Glomerular endothelial cell (primary cell): Measurements from ENCODE around the gene MPDZ. TPM values are rescaled to one million over a fixed set of nuclear protein-coding genes. Genes with fewer than 3 reads are reported as not detected.
"Not testable (repeated sequence)": the region's sequence is repeated elsewhere in the genome, so short reads cannot be mapped to it uniquely, and the experiment has no call there.

Source experiments
- DNase-seq: peaks from one replicate; pipeline ENCODE4 v3.0.0-alpha.2; 2011; ENCODE audit warnings: low read depth, low spot score; ENCODE audit errors: extremely low read depth
- total RNA-seq: library from RNA; depleted of rRNA; stranded (reverse); fragments of >200 nt; gene quantifications from 2 replicates; pipeline ENCODE4 v1.2.3, GENCODE V29; 2015

Gene MPDZ
- total RNA-seq, 1 donor from 2014 or later, result 50.1 TPM

DNA sequence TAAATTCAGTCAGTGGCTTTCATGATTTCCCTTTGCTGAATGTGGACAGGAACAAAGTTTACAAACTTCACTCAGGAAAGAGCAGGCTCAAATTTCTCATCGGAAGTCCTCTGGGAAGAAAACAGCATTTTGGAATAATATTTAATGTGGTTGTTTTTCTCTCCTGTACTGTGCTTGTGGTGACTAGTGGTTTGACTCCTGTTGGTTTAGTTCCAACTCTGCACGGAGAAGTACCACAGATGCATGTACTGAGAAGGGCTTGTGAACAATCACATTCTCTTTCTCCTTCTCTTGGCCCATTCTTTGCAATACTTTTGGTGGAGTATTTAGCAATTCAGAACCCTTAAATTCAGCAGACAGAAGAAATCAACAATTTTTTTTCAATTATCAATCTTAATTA lies 13.3 kb downstream of the MPDZ start:
- DNase-seq, result no peak

DNA sequence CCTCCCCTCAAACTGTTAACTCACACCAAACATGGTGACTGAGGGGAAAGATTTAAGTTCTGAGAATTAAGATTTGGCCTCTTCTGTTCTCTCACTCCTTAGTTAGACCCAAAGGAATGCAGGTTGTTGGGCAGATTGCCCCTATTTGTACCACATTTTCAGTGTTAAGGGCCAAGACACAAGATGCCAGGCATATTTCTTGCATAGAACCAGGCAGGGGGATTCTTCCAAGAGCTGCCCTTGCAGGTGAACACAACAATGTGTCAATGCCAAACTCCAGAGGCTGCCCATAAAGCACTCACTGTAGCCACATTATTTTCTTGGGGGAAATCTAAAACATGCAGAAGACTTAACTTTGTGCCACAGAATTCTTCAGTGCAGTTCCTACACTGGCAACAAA lies 14.7 kb downstream of the MPDZ start:
- DNase-seq, result no peak

DNA sequence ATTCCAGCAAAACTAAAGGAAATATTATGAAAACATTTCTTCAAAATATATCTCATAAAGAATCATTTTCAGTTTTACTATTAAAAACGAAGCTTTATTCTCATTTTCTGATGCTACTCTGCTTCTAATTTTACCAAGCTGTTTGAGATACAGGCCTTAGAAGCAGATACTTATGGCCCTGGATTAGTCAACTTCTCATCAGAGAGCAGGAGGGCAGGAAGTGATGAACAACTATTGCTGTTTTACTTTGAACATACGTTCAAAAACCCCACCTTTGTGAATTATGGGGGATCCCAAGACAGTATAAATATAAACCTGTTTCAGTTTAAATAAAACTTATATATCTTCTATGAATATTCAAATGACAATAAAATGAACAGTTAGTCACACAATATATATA lies 16.0 kb downstream of the MPDZ start:
- DNase-seq, result no peak

DNA sequence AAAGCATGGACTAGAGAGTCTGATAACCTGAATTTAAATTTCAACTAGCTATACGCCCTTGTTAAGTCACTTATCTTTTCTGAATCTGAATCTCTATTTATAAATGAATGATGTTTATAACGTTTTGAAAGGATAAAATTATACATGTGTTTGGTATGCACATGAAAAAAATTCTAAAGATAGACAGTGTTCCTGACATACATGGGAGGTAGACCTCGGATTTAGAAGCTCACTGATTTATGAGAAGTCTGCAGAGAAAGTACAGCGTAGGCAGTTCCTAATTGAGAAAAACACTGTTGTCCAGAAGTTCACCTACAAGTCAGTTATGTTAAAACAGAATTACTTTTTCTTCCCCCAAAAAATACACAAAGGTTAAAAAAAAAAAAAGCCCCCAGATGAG lies 26.6 kb downstream of the MPDZ start:
- no peak for DNase-seq

DNA sequence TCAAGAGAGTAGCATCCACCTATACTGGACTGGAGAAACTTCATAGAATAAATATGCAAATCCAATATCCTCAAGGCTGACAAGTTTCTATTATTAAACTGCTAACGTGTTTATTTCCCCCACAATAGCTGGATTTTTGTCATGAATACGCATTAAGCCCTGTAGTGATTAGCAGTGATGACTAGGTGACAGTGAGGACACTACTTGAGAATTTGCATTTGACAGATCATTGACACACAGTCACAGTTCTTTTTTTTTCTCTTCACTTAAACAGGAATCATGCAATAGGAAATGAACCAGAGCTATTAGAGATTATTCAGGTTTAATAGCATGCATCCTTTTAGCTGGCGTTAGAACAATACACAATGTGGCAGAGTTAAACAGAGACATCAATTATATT lies 35.3 kb downstream of the MPDZ start:
- no peak for DNase-seq

DNA sequence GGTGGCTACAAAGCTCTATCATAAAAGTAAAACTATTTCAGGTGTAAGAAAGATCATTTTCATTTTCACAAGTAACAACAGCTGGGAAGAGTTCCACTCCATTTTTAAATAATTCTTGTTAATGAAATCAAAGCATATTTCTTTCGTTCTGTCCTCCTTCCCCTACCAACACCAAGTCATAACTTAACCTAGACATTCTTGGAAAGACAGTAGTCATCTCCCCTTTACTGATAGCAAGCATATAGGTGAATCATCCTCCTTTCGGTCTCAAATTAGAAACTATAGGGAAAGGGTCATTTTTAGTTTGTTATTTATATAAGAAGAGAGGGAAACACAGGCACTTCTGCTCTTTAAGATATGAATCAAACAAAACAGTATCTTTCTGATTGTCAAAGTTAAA lies 38.2 kb downstream of the MPDZ start:
- DNase-seq, result no peak

DNA sequence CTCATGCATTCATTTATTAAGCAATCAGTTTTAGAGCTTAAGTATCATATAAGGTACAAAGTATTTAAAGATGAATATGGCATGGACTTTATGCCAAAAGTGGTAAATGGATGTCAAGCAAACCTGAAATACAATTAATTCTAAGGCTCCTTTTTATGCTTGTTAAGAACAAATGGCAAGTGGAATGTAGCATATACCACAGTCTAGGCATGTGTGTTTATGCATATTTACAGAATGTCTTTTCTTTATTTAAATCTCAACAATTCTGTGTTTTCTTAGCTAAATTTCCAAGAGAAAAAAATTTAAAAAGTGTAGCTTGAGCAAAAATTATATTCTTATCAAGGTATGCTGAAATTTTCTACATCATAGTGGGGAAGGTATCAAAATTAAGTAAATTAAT lies 39.8 kb downstream of the MPDZ start:
- DNase-seq, result no peak

DNA sequence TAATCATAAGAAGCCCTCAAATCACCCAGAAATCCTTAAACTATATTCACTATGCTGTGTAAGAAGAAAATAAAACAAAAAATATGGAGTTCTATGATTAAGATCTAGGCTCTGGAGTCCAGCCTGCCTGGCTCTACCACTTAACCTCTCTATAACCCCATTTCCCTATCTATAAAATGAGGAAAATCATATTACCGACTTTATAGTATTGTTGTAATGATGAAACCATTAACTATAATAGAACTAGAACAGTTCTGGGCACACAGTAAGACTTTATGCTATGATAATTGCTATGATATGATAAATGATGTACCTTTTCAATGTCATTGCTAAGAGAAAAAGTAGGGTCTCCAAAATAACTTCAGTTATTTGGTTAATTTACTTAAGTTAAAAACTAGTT lies 40.3 kb downstream of the MPDZ start:
- no peak for DNase-seq

DNA sequence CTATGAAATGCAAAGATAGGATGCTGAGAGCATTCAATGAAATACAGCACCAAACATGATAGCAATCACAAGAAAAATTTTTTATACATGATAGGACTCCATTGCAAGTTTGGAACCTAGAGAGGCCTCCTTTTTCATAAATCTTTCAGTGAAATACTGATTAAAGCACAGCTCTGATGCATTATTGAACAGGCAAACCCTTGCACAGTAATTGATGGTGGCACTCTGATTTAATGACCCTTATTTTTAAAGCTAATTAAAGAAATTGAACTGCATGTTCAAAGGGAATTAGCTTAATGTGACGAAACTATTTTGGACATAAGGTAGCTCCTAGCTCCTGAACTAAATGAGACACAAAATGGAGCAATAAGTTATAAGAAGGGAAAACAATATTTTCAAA lies 44.6 kb downstream of the MPDZ start:
- DNase-seq, result no peak

DNA sequence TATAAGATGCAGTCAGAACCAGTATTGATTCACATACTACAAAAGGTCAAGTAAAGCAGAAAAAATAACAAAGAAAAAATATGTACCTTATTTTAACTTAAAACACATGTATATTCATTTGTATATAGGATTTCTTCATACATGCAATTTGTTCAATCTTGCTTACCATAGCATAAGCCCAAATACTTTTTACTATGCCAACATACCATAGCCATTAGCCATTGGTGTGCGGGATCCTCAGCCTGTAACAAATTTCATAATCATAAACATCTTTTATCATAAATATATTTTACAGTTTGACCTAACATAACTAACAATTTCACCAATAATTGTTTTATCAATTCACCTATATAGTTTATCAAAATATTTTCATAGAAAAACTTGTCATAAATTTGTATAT lies 51.1 kb downstream of the MPDZ start:
- no peak for DNase-seq

DNA sequence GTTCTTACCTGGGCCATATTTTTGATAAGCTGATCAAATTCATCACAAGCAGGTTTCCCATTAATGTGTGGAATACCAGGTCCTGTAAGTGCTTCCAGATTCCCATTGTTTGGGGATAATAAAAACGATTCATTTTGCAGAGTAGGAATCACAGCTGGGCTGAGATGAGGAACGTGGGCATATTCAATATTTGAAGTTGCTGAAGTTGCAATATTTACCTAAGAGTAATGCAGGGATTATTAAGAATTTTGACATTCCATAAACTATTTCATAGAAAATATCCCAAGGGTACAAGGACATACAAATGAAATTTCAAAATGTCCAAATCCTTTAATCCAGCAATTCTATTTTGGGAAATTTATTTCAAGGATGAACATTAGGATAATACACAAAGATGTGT lies 55.1 kb downstream of the MPDZ start:
- no peak for DNase-seq

DNA sequence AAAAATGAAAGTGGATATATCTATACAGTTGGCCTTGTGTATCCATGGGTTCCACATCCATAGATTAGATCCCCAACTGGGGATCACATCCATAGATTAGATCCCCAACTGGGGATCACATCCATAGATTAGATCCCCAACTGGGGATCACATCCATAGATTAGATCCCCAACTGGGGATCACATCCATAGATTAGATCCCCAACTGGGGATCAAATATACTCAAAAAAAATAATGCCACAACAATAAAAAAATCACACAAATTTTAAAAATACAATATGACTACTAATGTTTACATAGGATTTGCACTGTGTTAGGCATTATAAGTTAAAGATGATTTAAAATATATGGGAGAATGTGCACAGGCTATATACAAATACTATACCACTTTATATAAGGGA lies 56.8 kb downstream of the MPDZ start:
- DNase-seq, result not testable (repeated sequence)

DNA sequence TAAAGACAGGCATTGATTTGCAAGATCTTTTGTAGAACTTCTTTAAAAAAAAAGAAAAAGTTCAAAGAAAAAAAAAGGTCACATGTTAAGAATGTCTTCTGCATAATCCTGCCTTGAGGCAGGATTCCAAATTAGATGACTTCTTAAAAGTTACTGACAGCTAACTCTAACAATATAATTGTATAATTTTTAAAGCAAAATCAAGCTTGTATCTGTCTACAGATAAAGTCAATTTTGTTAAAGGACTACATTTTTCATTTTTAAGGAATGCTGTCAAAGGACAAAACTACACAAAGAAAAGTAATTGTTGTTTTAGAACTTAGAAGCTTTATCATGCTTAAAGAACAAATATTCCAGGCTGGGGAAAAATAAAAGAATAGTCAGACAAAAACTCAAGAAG lies 57.8 kb downstream of the MPDZ start:
- DNase-seq, result no peak

DNA sequence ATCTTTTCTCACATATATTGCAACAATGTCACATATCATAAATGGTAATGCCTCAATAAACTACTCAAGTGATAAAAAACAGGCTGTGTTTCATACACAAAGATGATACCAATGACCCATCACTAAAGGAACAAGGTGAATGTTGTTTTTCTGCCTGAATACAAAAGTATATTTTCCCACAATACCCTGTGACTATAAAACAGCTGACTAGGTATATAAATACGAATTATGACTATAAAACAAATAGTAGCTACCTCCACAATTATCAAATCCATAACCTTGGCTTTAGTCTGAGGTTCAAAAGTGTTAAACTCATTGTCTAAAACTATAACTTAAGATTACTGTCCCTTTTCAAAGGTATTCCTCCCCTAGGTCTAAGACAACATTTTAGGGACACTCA lies 58.7 kb downstream of the MPDZ start:
- no peak for DNase-seq

DNA sequence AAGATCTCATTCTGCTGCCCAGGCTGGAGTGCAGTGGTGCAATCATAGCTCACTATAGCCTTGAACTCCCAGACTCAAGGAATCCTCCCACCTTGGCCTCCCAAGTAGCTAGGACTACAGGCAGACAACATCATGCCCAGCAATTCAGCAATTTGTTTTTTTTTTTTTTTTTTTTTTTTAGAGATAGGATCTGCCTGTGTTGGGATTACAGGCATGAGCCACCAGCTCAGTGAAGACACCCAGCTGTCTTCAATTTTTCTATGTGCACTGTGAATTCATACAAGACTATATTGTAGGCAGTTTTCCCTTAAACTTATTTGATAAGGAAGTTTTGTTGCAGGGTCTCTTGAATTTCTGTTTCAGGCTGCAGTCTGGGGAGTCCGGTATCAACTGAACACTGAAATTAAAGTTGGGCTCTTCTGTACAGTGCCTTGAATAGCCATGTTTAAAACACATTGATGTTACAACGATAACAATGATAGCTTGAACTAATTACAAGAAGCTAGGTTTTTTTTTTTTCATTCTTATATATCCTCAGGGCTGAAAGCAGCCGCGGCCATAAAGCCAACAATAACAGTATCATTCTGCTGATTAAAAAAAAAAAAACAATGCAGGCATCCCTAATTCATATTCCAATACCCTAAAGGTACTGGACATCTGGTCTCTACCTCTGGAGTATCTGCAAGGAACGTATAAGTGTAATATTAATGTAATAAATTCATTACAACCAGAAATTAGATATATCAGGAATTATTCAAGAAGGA lies 63.5 kb downstream of the MPDZ start:
- no peak for DNase-seq

DNA sequence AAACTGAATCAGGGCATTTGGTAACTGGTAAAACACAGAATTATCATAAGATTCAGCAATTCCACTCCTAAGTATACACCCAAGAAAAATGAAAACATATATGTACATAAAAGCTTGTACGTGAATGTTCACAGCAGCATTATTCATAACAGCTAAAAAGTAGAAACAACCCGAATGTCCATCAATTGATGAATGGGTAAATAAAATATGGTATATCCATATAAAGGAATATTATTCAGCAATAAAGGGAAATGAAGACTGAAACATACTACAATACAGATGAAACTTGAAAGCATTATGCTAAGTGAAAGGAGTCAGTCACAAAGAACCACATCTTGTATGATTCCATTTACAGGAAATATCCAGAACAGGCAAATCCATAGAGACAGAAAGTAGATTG lies 65.5 kb downstream of the MPDZ start:
- DNase-seq, result no peak

DNA sequence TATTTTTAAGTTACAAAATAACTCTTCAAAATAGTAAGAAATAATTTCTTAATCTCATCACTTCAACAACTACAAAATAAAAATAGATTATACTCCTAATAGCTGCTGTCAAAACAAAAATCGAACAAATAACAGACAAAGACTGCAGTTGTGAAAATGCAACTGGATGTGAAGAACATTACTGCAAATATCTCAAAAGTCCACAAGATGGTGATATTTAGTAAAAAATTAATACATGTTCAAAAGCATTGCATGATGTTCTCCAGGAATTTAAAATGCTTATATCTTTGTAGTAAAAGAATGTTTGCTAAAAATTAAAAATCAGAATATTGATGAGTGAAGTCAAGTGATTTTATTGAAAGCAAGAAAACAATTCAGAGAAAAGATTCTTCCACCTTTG lies 66.2 kb downstream of the MPDZ start:
- DNase-seq, result no peak

DNA sequence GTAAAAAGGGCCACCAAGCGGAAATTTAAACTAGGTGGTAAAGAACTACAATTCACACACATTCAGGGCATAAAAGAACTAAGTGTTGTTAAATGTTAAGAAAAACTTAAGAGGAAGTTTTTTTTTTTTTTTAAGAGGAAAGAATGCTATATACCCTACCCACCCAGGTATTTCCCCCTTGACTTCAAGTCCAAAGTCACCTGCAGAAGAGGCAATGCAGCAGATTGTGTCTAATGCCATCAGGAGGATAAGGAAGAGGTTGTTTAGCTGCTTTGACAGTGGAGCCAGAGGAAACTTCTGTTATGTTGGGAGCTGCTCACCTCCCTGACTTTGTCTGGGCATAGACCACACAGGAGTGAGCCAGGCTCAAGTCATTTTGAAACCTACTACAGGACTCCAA lies 69.2 kb downstream of the MPDZ start:
- DNase-seq, result no peak

DNA sequence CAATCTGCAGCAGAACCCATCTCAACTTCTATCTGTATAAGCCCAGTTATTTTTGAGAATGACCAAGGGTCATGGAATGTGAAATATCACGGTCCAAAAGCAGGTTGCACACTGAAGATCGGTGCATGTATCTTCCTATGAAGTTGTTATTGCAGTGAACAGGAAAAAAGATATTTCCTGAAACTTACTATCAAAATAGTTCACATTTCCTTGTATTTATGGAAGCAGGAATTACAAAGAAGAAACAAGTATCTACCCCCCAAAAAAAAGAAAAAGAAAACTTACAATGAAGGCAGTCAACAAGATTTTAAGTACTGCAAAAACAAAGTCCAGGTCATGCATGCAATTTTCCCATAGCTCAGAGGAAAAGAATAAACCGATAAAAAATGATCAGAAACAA lies 70.0 kb downstream of the MPDZ start:
- DNase-seq, result peak; percentile 71

DNA sequence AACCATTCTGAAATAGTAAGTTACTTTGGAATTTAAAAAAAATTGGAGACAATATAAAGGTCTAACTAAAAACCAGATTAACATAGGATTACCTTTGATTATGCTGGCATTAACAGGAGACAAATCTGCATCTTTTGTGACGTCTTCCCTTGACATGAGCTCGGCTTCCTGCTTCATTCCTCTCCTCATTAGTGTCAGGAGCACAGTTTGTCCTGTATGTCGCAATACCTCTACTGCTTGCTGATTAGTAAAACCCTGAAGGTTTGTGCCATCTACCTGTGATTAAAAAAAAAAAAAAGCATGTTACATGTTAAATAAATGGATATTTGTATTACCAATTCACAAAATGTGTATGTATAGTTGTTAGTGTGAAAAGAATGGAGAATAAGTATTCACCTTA lies 73.7 kb downstream of the MPDZ start:
- DNase-seq, result no peak

DNA sequence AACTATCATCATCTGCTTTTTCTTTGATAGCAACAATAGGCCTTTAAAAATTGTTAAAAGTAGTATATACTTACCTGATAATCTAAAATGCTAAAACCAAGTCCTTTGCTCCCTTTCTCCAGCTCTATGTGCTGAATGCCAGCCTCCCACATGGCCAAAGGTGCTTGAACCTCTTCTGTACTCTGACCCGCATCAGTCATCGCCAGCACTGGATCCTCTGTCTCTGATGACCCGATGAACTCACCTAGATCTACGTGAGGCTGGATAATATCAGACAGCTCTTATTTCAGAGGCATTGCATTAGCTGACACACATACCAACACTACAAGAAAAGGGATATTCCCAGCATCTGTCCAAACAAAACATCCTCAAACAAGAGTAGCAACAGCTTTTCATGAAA lies 89.5 kb downstream of the MPDZ start:
- no peak for DNase-seq

DNA sequence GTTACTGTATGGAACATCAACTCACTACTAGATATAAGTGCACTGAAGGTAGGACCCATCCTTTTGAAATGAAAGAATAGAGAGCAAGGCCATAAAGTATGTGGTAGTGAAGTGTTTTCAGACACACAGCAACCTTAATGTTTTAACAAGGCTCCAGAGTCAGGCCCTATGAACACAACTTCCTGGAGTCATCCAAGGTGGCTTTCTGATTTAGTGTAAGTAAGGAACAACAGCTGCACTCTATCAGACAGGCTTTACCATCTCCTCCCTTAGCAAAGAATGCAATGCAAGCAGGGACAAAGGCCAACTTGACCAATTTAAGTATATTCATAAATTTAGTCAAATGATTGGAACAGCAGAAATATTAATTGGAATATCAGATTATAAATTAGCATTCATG lies 90.1 kb downstream of the MPDZ start:
- DNase-seq, result no peak

DNA sequence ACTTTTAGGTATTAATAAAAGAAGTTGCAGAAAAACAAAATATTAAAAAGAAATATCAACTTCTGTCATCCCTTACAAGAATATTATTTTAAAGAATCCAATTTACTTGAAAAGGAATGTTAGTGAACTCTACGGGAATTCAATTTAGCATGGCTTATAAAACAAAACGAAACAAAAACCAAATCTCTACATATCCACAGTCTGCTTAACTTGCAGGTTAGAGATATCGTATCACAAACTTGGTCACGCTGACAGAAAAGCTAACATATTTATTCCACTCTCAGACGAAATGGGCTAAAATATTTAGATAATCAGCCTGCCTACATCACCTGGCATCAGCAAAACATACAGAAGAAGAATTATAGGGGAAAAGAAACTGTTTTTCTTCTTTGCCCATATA lies 92.7 kb downstream of the MPDZ start:
- no peak for DNase-seq
